H1 (cell line): Measurements from ENCODE around the gene CDNF.

Experiments
- CEBPB ChIP-seq: IDR thresholded peaks from 2 replicates; pipeline ENCODE4 v1.6.1; 2012; ENCODE audit warnings: low read depth, low read length
- CHD1 ChIP-seq: IDR thresholded peaks from 2 replicates; pipeline ENCODE4 v1.6.1; 2012; ENCODE audit warnings: low read depth, low read length, improper control_type of control experiment
- EP300 ChIP-seq, 2 experiments: IDR thresholded peaks; 1 replicate in 1 of 2; 2 replicates in 1 of 2; pipeline ENCODE4 v1.6.1; 2011 to 2012; ENCODE audit warnings: low read depth in 2 of 2, low read length in 2 of 2, mild to moderate bottlenecking in 2 of 2, borderline replicate concordance in 1 of 2, inconsistent platforms in 1 of 2, moderate library complexity in 1 of 2
- EZH2 ChIP-seq: fragments of 200-600 bp; sonication (generic); IDR thresholded peaks from 2 replicates; pipeline ENCODE4 v1.7.1; 2012; ENCODE audit warnings: low read depth, mild to moderate bottlenecking, moderate library complexity, low read length, inconsistent platforms; ENCODE audit not compliant: severe bottlenecking
- GABPA ChIP-seq: IDR thresholded peaks from 2 replicates; pipeline ENCODE4 v1.6.1; 2011; ENCODE audit warnings: mild to moderate bottlenecking, low read length, moderate library complexity, borderline replicate concordance; ENCODE audit not compliant: insufficient read depth
- GTF2F1 ChIP-seq: IDR thresholded peaks from 2 replicates; pipeline ENCODE4 v1.6.1; 2012; ENCODE audit warnings: low read depth, low read length, improper control_type of control experiment, borderline replicate concordance
- JUN ChIP-seq: IDR thresholded peaks from 2 replicates; pipeline ENCODE4 v1.6.1; 2011; ENCODE audit warnings: low read depth, mild to moderate bottlenecking, improper control_type of control experiment, low read length
- KDM5A ChIP-seq: fragments of 200-600 bp; IDR thresholded peaks from 2 replicates; pipeline ENCODE4 v1.7.1; 2012; ENCODE audit warnings: mild to moderate bottlenecking, low read length, inconsistent platforms, mixed read lengths
- RAD21 ChIP-seq, 2 experiments: IDR thresholded peaks in 1 of 2; conservative IDR thresholded peaks in 1 of 2; 2 replicates each; pipeline ENCODE4 v1.6.1; 2011; ENCODE audit warnings: low read depth in 2 of 2, low read length in 2 of 2, improper control_type of control experiment in 1 of 2, inconsistent platforms in 1 of 2, mild to moderate bottlenecking in 1 of 2, moderate library complexity in 1 of 2
- TAF1 ChIP-seq: IDR thresholded peaks from 2 replicates; pipeline ENCODE4 v1.6.1; 2011; ENCODE audit warnings: mild to moderate bottlenecking, low read depth, low read length
- TF ChIP-seq, protein P1 (sequence below): IDR thresholded peaks from 2 replicates; pipeline ENCODE4 v1.6.1; 2011; ENCODE audit warnings: low read length, improper control_type of control experiment
- TF ChIP-seq, protein P2 (sequence below), 3 experiments: IDR thresholded peaks; 1 replicate in 2 of 3; 2 replicates in 1 of 3; pipeline versions ENCODE4 v1.5.1 to v1.6.1; 2011; ENCODE audit warnings: low read length in 3 of 3, mild to moderate bottlenecking in 3 of 3, inconsistent platforms in 2 of 3, low read depth in 1 of 3, moderate library complexity in 1 of 3; ENCODE audit not compliant: insufficient read depth in 1 of 3; ENCODE audit errors: control extremely low read depth in 1 of 3
- TF ChIP-seq, protein P3 (sequence below): IDR thresholded peaks from 2 replicates; pipeline ENCODE4 v1.6.1; 2012; ENCODE audit warnings: low read length, inconsistent platforms

DNA sequence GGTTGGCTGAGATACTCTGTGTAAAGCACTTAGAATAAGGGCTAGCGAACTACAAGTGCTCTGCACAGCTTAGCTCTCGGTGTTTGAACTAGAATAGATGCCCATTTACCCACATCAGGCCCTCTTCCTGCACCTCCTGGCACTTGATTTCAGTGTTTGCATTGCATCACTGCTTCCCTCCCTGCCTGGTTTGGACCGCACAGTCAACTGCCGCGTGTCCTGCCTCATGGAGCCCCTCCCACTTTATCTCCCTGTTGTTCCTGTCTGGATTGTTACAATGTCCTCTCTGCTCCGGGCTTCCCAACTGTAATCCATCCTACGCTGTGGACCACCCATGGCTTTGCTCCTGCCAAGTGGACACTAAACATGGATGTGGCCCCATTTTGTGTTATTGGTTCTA lies 65.4 kb downstream of the CDNF start:
- TF ChIP-seq, protein P1, sequence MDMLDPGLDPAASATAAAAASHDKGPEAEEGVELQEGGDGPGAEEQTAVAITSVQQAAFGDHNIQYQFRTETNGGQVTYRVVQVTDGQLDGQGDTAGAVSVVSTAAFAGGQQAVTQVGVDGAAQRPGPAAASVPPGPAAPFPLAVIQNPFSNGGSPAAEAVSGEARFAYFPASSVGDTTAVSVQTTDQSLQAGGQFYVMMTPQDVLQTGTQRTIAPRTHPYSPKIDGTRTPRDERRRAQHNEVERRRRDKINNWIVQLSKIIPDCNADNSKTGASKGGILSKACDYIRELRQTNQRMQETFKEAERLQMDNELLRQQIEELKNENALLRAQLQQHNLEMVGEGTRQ = no peak
- TF ChIP-seq GTF2F1 = no peak
- TF ChIP-seq, protein P2, sequence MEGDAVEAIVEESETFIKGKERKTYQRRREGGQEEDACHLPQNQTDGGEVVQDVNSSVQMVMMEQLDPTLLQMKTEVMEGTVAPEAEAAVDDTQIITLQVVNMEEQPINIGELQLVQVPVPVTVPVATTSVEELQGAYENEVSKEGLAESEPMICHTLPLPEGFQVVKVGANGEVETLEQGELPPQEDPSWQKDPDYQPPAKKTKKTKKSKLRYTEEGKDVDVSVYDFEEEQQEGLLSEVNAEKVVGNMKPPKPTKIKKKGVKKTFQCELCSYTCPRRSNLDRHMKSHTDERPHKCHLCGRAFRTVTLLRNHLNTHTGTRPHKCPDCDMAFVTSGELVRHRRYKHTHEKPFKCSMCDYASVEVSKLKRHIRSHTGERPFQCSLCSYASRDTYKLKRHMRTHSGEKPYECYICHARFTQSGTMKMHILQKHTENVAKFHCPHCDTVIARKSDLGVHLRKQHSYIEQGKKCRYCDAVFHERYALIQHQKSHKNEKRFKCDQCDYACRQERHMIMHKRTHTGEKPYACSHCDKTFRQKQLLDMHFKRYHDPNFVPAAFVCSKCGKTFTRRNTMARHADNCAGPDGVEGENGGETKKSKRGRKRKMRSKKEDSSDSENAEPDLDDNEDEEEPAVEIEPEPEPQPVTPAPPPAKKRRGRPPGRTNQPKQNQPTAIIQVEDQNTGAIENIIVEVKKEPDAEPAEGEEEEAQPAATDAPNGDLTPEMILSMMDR (IDR thresholded peaks at IDR 0.05; ENCODE audit: control extremely low read depth in 1 of 3, insufficient read depth in 1 of 3, low read depth in 1 of 3, low read length in 3 of 3) = no peak
- no peak for TF ChIP-seq EZH2
- TF ChIP-seq JUN = no peak
- no peak for TF ChIP-seq RAD21 (IDR thresholded peaks at IDR 0.05 in 1 of 2, conservative IDR thresholded peaks at IDR 0.05 in 1 of 2; ENCODE audit: low read depth in 2 of 2, low read length in 2 of 2)
- TF ChIP-seq KDM5A = no peak
- no peak for TF ChIP-seq TAF1
- no peak for TF ChIP-seq GABPA
- no peak for TF ChIP-seq CEBPB
- no peak for TF ChIP-seq EP300 (IDR thresholded peaks at IDR 0.05; ENCODE audit: borderline replicate concordance in 1 of 2, low read depth in 2 of 2, low read length in 2 of 2)
- no peak for TF ChIP-seq CHD1
- TF ChIP-seq, protein P3, sequence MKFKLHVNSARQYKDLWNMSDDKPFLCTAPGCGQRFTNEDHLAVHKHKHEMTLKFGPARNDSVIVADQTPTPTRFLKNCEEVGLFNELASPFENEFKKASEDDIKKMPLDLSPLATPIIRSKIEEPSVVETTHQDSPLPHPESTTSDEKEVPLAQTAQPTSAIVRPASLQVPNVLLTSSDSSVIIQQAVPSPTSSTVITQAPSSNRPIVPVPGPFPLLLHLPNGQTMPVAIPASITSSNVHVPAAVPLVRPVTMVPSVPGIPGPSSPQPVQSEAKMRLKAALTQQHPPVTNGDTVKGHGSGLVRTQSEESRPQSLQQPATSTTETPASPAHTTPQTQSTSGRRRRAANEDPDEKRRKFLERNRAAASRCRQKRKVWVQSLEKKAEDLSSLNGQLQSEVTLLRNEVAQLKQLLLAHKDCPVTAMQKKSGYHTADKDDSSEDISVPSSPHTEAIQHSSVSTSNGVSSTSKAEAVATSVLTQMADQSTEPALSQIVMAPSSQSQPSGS = no peak
